ENCODE measurements around the gene TRIP12. TPM values are rescaled to one million over a fixed set of nuclear protein-coding genes. Genes with fewer than 3 reads are reported as not detected.

The TRIP12 gene
- total RNA-seq, 1 experiment from 2014 or later = 368 TPM

- Histone ChIP-seq H3K9me3 (ENCODE audit: control insufficient read depth, insufficient read depth, low read depth, low read length) (no peaks in the 10 kb centered on the region), H3K27ac (ENCODE audit: low read length) (no peak overlapping the region), H3K4me1 (ENCODE audit: control insufficient read depth, insufficient read depth, low read length) (no peaks in the 10 kb centered on the region), H3K36me3 (ENCODE audit: control insufficient read depth, insufficient read depth, low read length) (no peaks in the 10 kb centered on the region), H3K27me3 (ENCODE audit: control insufficient read depth, insufficient read depth, low read length) (no peaks in the 10 kb centered on the region), H3K4me3 (ENCODE audit: low read depth in 2 of 2, low read length in 2 of 2) (no peak overlapping the region)
- ChIA-PET CTCF (no interaction called here), POLR2A (no interaction called here)
- no peak for DNase-seq (ENCODE audit: low read depth, low spot score)
- no peak for ATAC-seq
- intact Hi-C loops (cut with micrococcal nuclease; ENCODE audit: unreplicated experiment) (no loop called here), in situ Hi-C loops (cut with HindIII; ENCODE audit: low pct_unique_long_range_greater_than_20kb, low sequenced_read_pairs) (no loop called here)
- no peak for TF ChIP-seq CTCF (IDR thresholded peaks at IDR 0.05)
- no peak for TF ChIP-seq REST (IDR thresholded peaks at IDR 0.05; ENCODE audit: insufficient read depth in 1 of 2, low read depth in 2 of 2, low read length in 1 of 2)
- no peak for TF ChIP-seq SIN3A (IDR thresholded peaks at IDR 0.05; ENCODE audit: borderline replicate concordance, insufficient read depth, low read depth, low read length)
- TF ChIP-seq TCF7L2 (IDR thresholded peaks at IDR 0.05; ENCODE audit: low read depth, low read length) = no peak
- TF ChIP-seq POLR2AphosphoS5 (IDR thresholded peaks at IDR 0.05; ENCODE audit: low read depth, low read length) = no peak
- BruUV-seq (replicated peaks) = no TSS peak
Measured at GRCh38 chr2:229752970-229753729, 168.7 kb downstream of the TRIP12 start.

GRCh38 chr2:229749779-229750178 lies 172.0 kb downstream of the TRIP12 start:
- ATAC-seq (no peak), DNase-seq (ENCODE audit: low read depth, low spot score) (no peak)
- H3K36me3 ChIP-seq (ENCODE audit: control insufficient read depth, insufficient read depth, low read length) = no peaks in the 10 kb centered on the region
- H3K4me3 ChIP-seq (ENCODE audit: low read depth in 2 of 2, low read length in 2 of 2) = no peak overlapping the region
- intact Hi-C loops (cut with micrococcal nuclease; ENCODE audit: unreplicated experiment) = no loop called here
- H3K4me1 ChIP-seq (ENCODE audit: control insufficient read depth, insufficient read depth, low read length) = no peaks in the 10 kb centered on the region
- no peaks in the 10 kb centered on the region for H3K9me3 ChIP-seq (ENCODE audit: control insufficient read depth, insufficient read depth, low read depth, low read length)
- ChIA-PET CTCF (no interaction called here), POLR2A (no interaction called here)
- in situ Hi-C loops (cut with HindIII; ENCODE audit: low pct_unique_long_range_greater_than_20kb, low sequenced_read_pairs) = no loop called here
- H3K27ac ChIP-seq (ENCODE audit: low read length) = no peak overlapping the region
- no peak for TF ChIP-seq TCF7L2 (IDR thresholded peaks at IDR 0.05; ENCODE audit: low read depth, low read length)
- TF ChIP-seq SIN3A (IDR thresholded peaks at IDR 0.05; ENCODE audit: borderline replicate concordance, insufficient read depth, low read depth, low read length) = no peak
- no peak for TF ChIP-seq CTCF (IDR thresholded peaks at IDR 0.05)
- no peak for TF ChIP-seq POLR2AphosphoS5 (IDR thresholded peaks at IDR 0.05; ENCODE audit: low read depth, low read length)
- no peak for TF ChIP-seq REST (IDR thresholded peaks at IDR 0.05; ENCODE audit: insufficient read depth in 1 of 2, low read depth in 2 of 2, low read length in 1 of 2)
- BruUV-seq (replicated peaks) = TSS peak; percentile 87
- H3K27me3 ChIP-seq (ENCODE audit: control insufficient read depth, insufficient read depth, low read length) = no peaks in the 10 kb centered on the region
